ENCODE data around the gene ST3GAL6.
"Not testable (repeated sequence)": the region's sequence is repeated elsewhere in the genome, so short reads cannot be mapped to it uniquely, and the experiment has no call there.

The ST3GAL6 gene

GRCh38 chr3:98799479-98799878, 36.3 kb downstream of the ST3GAL6 start:
- DNase-seq (ENCODE audit: low read depth in 3 of 3, low spot score in 1 of 3): no peak

- no peak for DNase-seq (ENCODE audit: low read depth in 3 of 3, low spot score in 1 of 3)
Observed at GRCh38 chr3:98800401-98800800, 37.3 kb downstream of the ST3GAL6 start.

GRCh38 chr3:98801043-98801747, 38.1 kb downstream of the ST3GAL6 start:
- no peak for DNase-seq (ENCODE audit: low read depth in 3 of 3, low spot score in 1 of 3)

- no peak for DNase-seq (ENCODE audit: low read depth in 3 of 3, low spot score in 1 of 3)
Observed at GRCh38 chr3:98805571-98805970, 42.4 kb downstream of the ST3GAL6 start.

- DNase-seq (ENCODE audit: low read depth in 3 of 3, low spot score in 1 of 3): no peak
Observed at GRCh38 chr3:98806521-98806920, 43.4 kb downstream of the ST3GAL6 start.

GRCh38 chr3:98807011-98807410, 43.9 kb downstream of the ST3GAL6 start:
- no peak for DNase-seq (ENCODE audit: low read depth in 3 of 3, low spot score in 1 of 3)

- DNase-seq (ENCODE audit: low read depth in 3 of 3, low spot score in 1 of 3): no peak
Observed at GRCh38 chr3:98807561-98807960, 44.4 kb downstream of the ST3GAL6 start.

GRCh38 chr3:98808071-98808470, 44.9 kb downstream of the ST3GAL6 start:
- no peak for DNase-seq (ENCODE audit: low read depth in 3 of 3, low spot score in 1 of 3)

- DNase-seq (ENCODE audit: low read depth in 3 of 3, low spot score in 1 of 3): no peak
Observed at GRCh38 chr3:98809557-98809956, 46.4 kb downstream of the ST3GAL6 start.

GRCh38 chr3:98811048-98811447, 47.9 kb downstream of the ST3GAL6 start:
- DNase-seq (ENCODE audit: low read depth in 3 of 3, low spot score in 1 of 3): no peak

- no peak for DNase-seq (ENCODE audit: low read depth in 3 of 3, low spot score in 1 of 3)
Observed at GRCh38 chr3:98812851-98813374, 49.8 kb downstream of the ST3GAL6 start.

- DNase-seq (ENCODE audit: low read depth in 3 of 3, low spot score in 1 of 3): no peak
Observed at GRCh38 chr3:98814817-98815420, 51.8 kb downstream of the ST3GAL6 start.

GRCh38 chr3:98817547-98818041, 54.5 kb downstream of the ST3GAL6 start:
- DNase-seq (ENCODE audit: low read depth in 3 of 3, low spot score in 1 of 3): no peak

- DNase-seq (ENCODE audit: low read depth in 3 of 3, low spot score in 1 of 3): no peak
Observed at GRCh38 chr3:98821063-98821462, 57.9 kb downstream of the ST3GAL6 start.

- no peak for DNase-seq (ENCODE audit: low read depth in 3 of 3, low spot score in 1 of 3)
Observed at GRCh38 chr3:98823791-98824190, 60.7 kb downstream of the ST3GAL6 start.

GRCh38 chr3:98824256-98824655, 61.1 kb downstream of the ST3GAL6 start:
- no peak for DNase-seq (ENCODE audit: low read depth in 3 of 3, low spot score in 1 of 3)

- no peak for DNase-seq (ENCODE audit: low read depth in 3 of 3, low spot score in 1 of 3)
Observed at GRCh38 chr3:98826126-98826525, 63.0 kb downstream of the ST3GAL6 start.

- DNase-seq (ENCODE audit: low read depth in 3 of 3, low spot score in 1 of 3): no peak
Observed at GRCh38 chr3:98827221-98827920, 64.2 kb downstream of the ST3GAL6 start.

GRCh38 chr3:98829246-98829832, 66.2 kb downstream of the ST3GAL6 start:
- no peak for DNase-seq (ENCODE audit: low read depth in 3 of 3, low spot score in 1 of 3)

GRCh38 chr3:98831060-98831459, 67.9 kb downstream of the ST3GAL6 start:
- not testable (repeated sequence) for DNase-seq (ENCODE audit: low read depth in 3 of 3, low spot score in 1 of 3)

- DNase-seq (ENCODE audit: low read depth in 3 of 3, low spot score in 1 of 3): no peak
Observed at GRCh38 chr3:98839846-98840245, 76.7 kb downstream of the ST3GAL6 start.
